GM12878 (cell line): Measurements from ENCODE around the gene PCNX4. TPM values are rescaled to one million over a fixed set of nuclear protein-coding genes. Genes with fewer than 3 reads are reported as not detected.

ENCODE experiments used
- ATAC-seq: fragments of 200-7000 bp; cut with Tn5 transposase; 3 replicates; pipeline ENCODE4 v1.9.1; 2020; ENCODE audit warnings: mild to moderate bottlenecking, moderate library complexity
- BruUV-seq: library from RNA; stranded (reverse); fragments of 400-500 nt; replicated peaks from 2 replicates; lab custom pipeline; 2021; lab: Mats Ljungman, UMichigan
- CTCF ChIA-PET: fragments of 300-600 bp; sonication (Branson Sonifier 250); formaldehyde crosslinking; extraction: SDS; loops from one replicate; lab custom pipeline; 2021; ENCODE audit warnings: inconsistent platforms; lab: Yijun Ruan, JAX
- POLR2A ChIA-PET: fragments of 350-600 bp; formaldehyde crosslinking; extraction: SDS; loops from one replicate; lab custom pipeline; 2021; ENCODE audit warnings: inconsistent platforms; lab: Charles Lee
- RAD21 ChIA-PET: fragments of 300-600 bp; sonication (Branson Sonifier 250); formaldehyde crosslinking; loops from one replicate; lab custom pipeline; 2023; ENCODE audit warnings: antibody characterized with exemption; ENCODE audit not compliant: unreplicated experiment; lab: Charles Lee
- SMC1A ChIA-PET: fragments of 300-600 bp; sonication (Branson Sonifier 250); formaldehyde crosslinking; loops from one replicate; lab custom pipeline; 2023; ENCODE audit not compliant: unreplicated experiment, uncharacterized antibody; lab: Charles Lee
- DNase-seq: peaks from one replicate; pipeline ENCODE4 v3.0.0-alpha.2; 2011; ENCODE audit warnings: low read depth, low spot score
- FAIRE-seq: peaks from 3 replicates; lab custom pipeline; 2011; peaks lifted over from hg19 to GRCh38; lab: Jason Lieb, UNC
- H2AFZ ChIP-seq: 2 replicates; pipeline ENCODE4 v1.6.0; 2011; ENCODE audit warnings: low read depth, low read length, control low read depth; ENCODE audit not compliant: control insufficient read depth
- H3K27ac ChIP-seq: 2 replicates; pipeline ENCODE4 v1.5.1; 2011; ENCODE audit warnings: control low read depth; ENCODE audit not compliant: control insufficient read depth, insufficient read depth
- H3K27me3 ChIP-seq, 2 experiments: replicated peaks in 1 of 2; 2 replicates each; pipeline versions ENCODE4 v1.6.0 to v1.6.1; 2011; ENCODE audit warnings: low read length in 1 of 2; ENCODE audit not compliant: control insufficient read depth in 2 of 2, insufficient read depth in 2 of 2
- H3K36me3 ChIP-seq, 2 experiments: 2 replicates each; pipeline ENCODE4 v1.5.1; 2011; ENCODE audit warnings: low read length in 1 of 2; ENCODE audit not compliant: control insufficient read depth in 2 of 2, insufficient read depth in 2 of 2
- H3K4me1 ChIP-seq: 2 replicates; pipeline ENCODE4 v1.6.1; 2011; ENCODE audit warnings: mild to moderate bottlenecking, low read length, moderate library complexity, mixed read lengths; ENCODE audit not compliant: control insufficient read depth, insufficient read depth
- H3K4me2 ChIP-seq: 2 replicates; pipeline ENCODE4 v1.6.0; 2011; ENCODE audit warnings: control low read depth; ENCODE audit not compliant: control insufficient read depth, insufficient read depth
- H3K4me3 ChIP-seq: fragments of 200-600 bp; sonication (generic); 2 replicates; pipeline ENCODE4 v1.5.1; 2016
- H3K79me2 ChIP-seq: 2 replicates; pipeline ENCODE4 v1.6.0; 2011; ENCODE audit warnings: low read length; ENCODE audit not compliant: control insufficient read depth, insufficient read depth
- H3K9ac ChIP-seq: 2 replicates; pipeline ENCODE4 v1.8.0; 2011; ENCODE audit warnings: low read length, control low read depth, mixed read lengths; ENCODE audit not compliant: control insufficient read depth, insufficient read depth
- H3K9me3 ChIP-seq: replicated peaks from 3 replicates; pipeline ENCODE4 v1.5.1; 2011; ENCODE audit warnings: mild to moderate bottlenecking, low read length; ENCODE audit not compliant: control insufficient read depth, insufficient read depth
- H4K20me1 ChIP-seq: 2 replicates; pipeline ENCODE4 v1.6.0; 2011; ENCODE audit not compliant: control insufficient read depth, insufficient read depth
- ATF2 ChIP-seq: IDR thresholded peaks from 2 replicates; pipeline ENCODE4 v1.6.1; 2012; ENCODE audit warnings: low read length, inconsistent platforms
- BMI1 ChIP-seq: fragments of 450-650 bp; IDR thresholded peaks from 2 replicates; pipeline ENCODE4 v1.6.1; 2016; ENCODE audit warnings: mild to moderate bottlenecking, moderate library complexity, borderline replicate concordance
- CHD2 ChIP-seq: IDR thresholded peaks from 2 replicates; pipeline ENCODE4 v1.6.1; 2011; ENCODE audit warnings: low read depth, low read length, improper control_type of control experiment, borderline replicate concordance
- IKZF2 ChIP-seq, 2 experiments: fragments of 450-650 bp; IDR thresholded peaks; 2 replicates each; pipeline ENCODE4 v1.6.1; 2017; ENCODE audit warnings: mild to moderate bottlenecking in 2 of 2, moderate library complexity in 2 of 2
- MEF2B ChIP-seq: fragments of 450-650 bp; IDR thresholded peaks from 2 replicates; pipeline ENCODE4 v1.6.1; 2018; ENCODE audit warnings: mild to moderate bottlenecking, moderate library complexity; ENCODE audit not compliant: partially characterized antibody, poor library complexity, severe bottlenecking
- MTA2 ChIP-seq: fragments of 450-650 bp; IDR thresholded peaks from 2 replicates; pipeline ENCODE4 v1.6.1; 2016; ENCODE audit warnings: low read depth, mild to moderate bottlenecking, moderate library complexity
- PBX3 ChIP-seq: IDR thresholded peaks from 2 replicates; pipeline ENCODE4 v1.6.1; 2011; ENCODE audit warnings: mild to moderate bottlenecking, low read depth, low read length, moderate library complexity; ENCODE audit not compliant: insufficient replicate concordance
- RBBP5 ChIP-seq: fragments of 200-600 bp; sonication (generic); conservative IDR thresholded peaks from 2 replicates; pipeline ENCODE4 v1.6.1; 2016
- SUPT20H ChIP-seq: IDR thresholded peaks from 2 replicates; pipeline ENCODE4 v1.6.1; 2011; ENCODE audit warnings: low read depth, mild to moderate bottlenecking, low read length, moderate library complexity, borderline replicate concordance; ENCODE audit not compliant: control insufficient read depth
- TCF3 ChIP-seq: IDR thresholded peaks from 2 replicates; pipeline ENCODE4 v1.6.1; 2012; ENCODE audit warnings: low read depth, mild to moderate bottlenecking, low read length, borderline replicate concordance; ENCODE audit not compliant: insufficient read depth
- WGBS: methylation state at CpG from one replicate; pipeline ENCODE4 v1.1.6; 2016; ENCODE audit warnings: low lambda C conversion rate; ENCODE audit not compliant: insufficient replicate concordance, insufficient coverage; ENCODE audit errors: missing lambda C conversion rate; 5-methylcytosine and 5-hydroxymethylcytosine counted together
- in situ Hi-C: fragments of 300-500 bp; cut with MboI; formaldehyde crosslinking; loops from 9 replicates; pipeline ENCODE4 v1.14.3; 2018; ENCODE audit warnings: mixed read lengths
- intact Hi-C: fragments of 100-400 bp; cut with micrococcal nuclease; formaldehyde crosslinking; loops from one replicate; pipeline ENCODE4 v1.14.2; 2022; ENCODE audit not compliant: unreplicated experiment
- polyA plus RNA-seq, 11 experiments: library from polyadenylated mRNA; depleted of rRNA in 4 of 11; unstranded in 6 of 11; stranded (reverse) in 5 of 11; fragments of >200 nt; fragmentation: Nextera tagmentation in 4 of 11; fragmentation: Illumina TruSeq in 1 of 11; extraction: Ambion mirVana in 4 of 11; extraction: Trizol in 1 of 11; gene quantifications; 1 replicate in 1 of 11; 2 replicates in 10 of 11; pipeline versions ENCODE4 v1.2.1 to v1.2.3, GENCODE V29; 2011 to 2016; ENCODE audit warnings: inconsistent platforms in 2 of 11, missing spikeins in 2 of 11, low read depth in 1 of 11
- total RNA-seq, 4 experiments: library from RNA; depleted of rRNA in 3 of 4; stranded (reverse); fragments of >200 nt in 3 of 4; fragmentation: Illumina TruSeq in 1 of 4; extraction: Trizol in 1 of 4; gene quantifications; 2 replicates each; pipeline versions ENCODE4 v1.2.1 to v1.2.3, GENCODE V29; 2013 to 2021
- TF ChIP-seq, protein P1 (sequence below): IDR thresholded peaks from 2 replicates; pipeline ENCODE4 v1.6.1; 2011; ENCODE audit warnings: borderline replicate concordance, low read depth, mild to moderate bottlenecking, moderate library complexity, low read length; ENCODE audit not compliant: insufficient read depth, poor library complexity, severe bottlenecking

The PCNX4 gene
- total and polyA plus RNA-seq, 10 of the 15 experiments (the other 5 are each of a cell fraction or from before 2014, with no cell fraction given): 13.8 to 56.6 (median 39.4) TPM

DNA sequence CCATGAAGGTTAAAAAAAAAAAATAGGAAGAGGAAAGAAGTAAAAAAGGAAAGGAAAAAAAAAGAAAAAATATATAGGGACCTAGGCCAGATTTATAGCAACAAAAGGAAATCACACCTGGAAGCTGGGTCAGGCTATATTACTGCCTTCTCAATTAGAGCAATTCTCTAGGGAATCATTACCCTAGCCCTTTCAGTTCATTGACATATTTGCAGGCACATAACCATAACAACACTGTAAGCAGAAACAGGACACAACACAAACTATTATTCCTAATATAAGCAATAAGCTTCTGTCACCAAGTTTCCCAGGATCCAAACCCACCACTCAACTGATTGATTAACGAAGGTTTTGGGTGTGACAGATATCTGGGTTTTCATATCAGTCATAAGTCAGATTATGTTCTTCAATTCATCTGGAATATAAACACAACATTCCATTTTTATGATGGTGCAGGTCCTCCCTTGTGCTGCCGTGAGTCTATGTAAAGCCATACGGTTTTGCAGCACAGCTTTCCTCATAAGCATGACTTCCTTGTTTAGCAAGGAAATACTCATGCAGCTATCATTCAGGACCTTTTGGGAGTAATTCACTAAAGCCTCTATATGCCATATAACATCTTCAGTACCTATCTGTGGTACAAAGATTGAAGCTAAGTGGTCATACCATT is 4.2 kb downstream of the PCNX4 start:
- intact Hi-C loops: loop anchor here (10.0 kb wide), 2 partner anchors 229 to 611 kb away; partner anchors contain the start of genes JKAMP and L3HYPDH
- WGBS: 65% methylated on average over 3 of the region's 3 CpGs

More for the DNA sequence above, 4.2 kb downstream of the PCNX4 start:
- Histone ChIP-seq H3K9ac (no peak overlapping the region), H3K4me1 (peaks cover 8% of the 10 kb centered on the region), H3K36me3 (peaks cover 0 to 4% of the 10 kb centered on the region in 2 experiments; a peak in 1 of 4 replicates), H3K9me3 (no peaks in the 10 kb centered on the region; the same call in 2 of the 3 replicates), H3K79me2 (peaks cover 68% of the 10 kb centered on the region), H3K4me2 (peak overlapping the region; percentile 80), H3K27ac (peak overlapping the region; percentile 56; the same call in 1 of the 2 replicates), H3K27me3 (no peaks in the 10 kb centered on the region), H3K4me3 (0 out of 2 replicates have a peak overlapping the region, but pooled peaks have one; percentile 53), H2AFZ (no peak overlapping the region), H4K20me1 (no peaks in the 10 kb centered on the region)
- TF ChIP-seq TCF3: no peak
- TF ChIP-seq MTA2: peak; percentile 53; the same call in 1 of the 2 replicates
- TF ChIP-seq SUPT20H: no peak
- no peak for TF ChIP-seq RBBP5
- peak; percentile 15; the same call in 1 of the 2 replicates for TF ChIP-seq BMI1
- TF ChIP-seq, protein P1, sequence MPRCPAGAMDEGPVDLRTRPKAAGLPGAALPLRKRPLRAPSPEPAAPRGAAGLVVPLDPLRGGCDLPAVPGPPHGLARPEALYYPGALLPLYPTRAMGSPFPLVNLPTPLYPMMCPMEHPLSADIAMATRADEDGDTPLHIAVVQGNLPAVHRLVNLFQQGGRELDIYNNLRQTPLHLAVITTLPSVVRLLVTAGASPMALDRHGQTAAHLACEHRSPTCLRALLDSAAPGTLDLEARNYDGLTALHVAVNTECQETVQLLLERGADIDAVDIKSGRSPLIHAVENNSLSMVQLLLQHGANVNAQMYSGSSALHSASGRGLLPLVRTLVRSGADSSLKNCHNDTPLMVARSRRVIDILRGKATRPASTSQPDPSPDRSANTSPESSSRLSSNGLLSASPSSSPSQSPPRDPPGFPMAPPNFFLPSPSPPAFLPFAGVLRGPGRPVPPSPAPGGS: no peak
- TF ChIP-seq IKZF2 (IDR thresholded peaks at IDR 0.05): no peak
- TF ChIP-seq MEF2B: peak; percentile 84
- TF ChIP-seq PBX3: no peak
- no peak for TF ChIP-seq CHD2
- TF ChIP-seq ATF2: no peak
- no peak for ATAC-seq
- BruUV-seq: no TSS peak
- in situ Hi-C loops: no loop called here
- ChIA-PET RAD21 (interaction anchor here (0.7 to 2.2 kb wide), 7 partner anchors 13 to 132 kb away, joined by 3 to 14 read pairs (median 3); partner anchors contain the start of gene DHRS7), SMC1A (interaction anchor here (0.7 to 2.0 kb wide), 11 partner anchors 10 to 254 kb away, joined by 3 to 9 read pairs (median 4); no protein-coding TSS in a partner anchor), POLR2A (interaction anchor here (0.7 to 2.2 kb wide), 8 partner anchors 34 to 252 kb away, joined by 3 to 8 read pairs (median 3); partner anchors contain the start of genes DHRS7 and PPM1A), CTCF (interaction anchor here (0.7 to 1.7 kb wide), 10 partner anchors 10 to 235 kb away, joined by 3 to 7 read pairs (median 4); partner anchors contain the start of gene PPM1A)
- FAIRE-seq: no peak
- DNase-seq: no peak
